OCI-LY7 (cell line): ENCODE measurements around the gene ZFHX2. TPM values are rescaled to one million over a fixed set of nuclear protein-coding genes. Genes with fewer than 3 reads are reported as not detected.

Experiments used
- BruUV-seq: library from RNA; stranded (reverse); fragments of 400-500 nt; replicated peaks from 2 replicates; lab custom pipeline; 2021; lab: Mats Ljungman, UMichigan
- CTCF ChIA-PET: fragments of 300-600 bp; sonication (Branson Sonifier 250); formaldehyde crosslinking; loops from one replicate; lab custom pipeline; 2022; ENCODE audit warnings: antibody characterized with exemption; ENCODE audit not compliant: unreplicated experiment; lab: Charles Lee
- POLR2A ChIA-PET: fragments of 300-600 bp; sonication (Branson Sonifier 250); formaldehyde crosslinking; loops from one replicate; lab custom pipeline; 2022; ENCODE audit warnings: antibody characterized with exemption; lab: Charles Lee
- DNase-seq: peaks from one replicate; pipeline ENCODE4 v3.0.0-alpha.2; 2015; ENCODE audit warnings: low spot score
- H2AFZ ChIP-seq: fragments of 200-600 bp; sonication (generic), shearing (Covaris generic); 2 replicates; pipeline ENCODE4 v1.6.1; 2014; ENCODE audit warnings: mild to moderate bottlenecking, antibody characterized with exemption, low read length, moderate library complexity
- H3K27ac ChIP-seq: fragments of 200-600 bp; sonication (generic); 2 replicates; pipeline ENCODE4 v1.5.1; 2014; ENCODE audit warnings: mixed run types, low read depth, mild to moderate bottlenecking, moderate library complexity, low read length, inconsistent platforms; ENCODE audit not compliant: poor library complexity, severe bottlenecking
- H3K36me3 ChIP-seq: fragments of 200-600 bp; sonication (generic); 2 replicates; pipeline ENCODE4 v1.6.1; 2014; ENCODE audit warnings: mild to moderate bottlenecking, antibody characterized with exemption, low read length, moderate library complexity, mixed read lengths; ENCODE audit not compliant: insufficient read depth
- H3K4me1 ChIP-seq: fragments of 200-600 bp; sonication (generic); 2 replicates; pipeline ENCODE4 v1.5.1; 2014; ENCODE audit warnings: mild to moderate bottlenecking, low read length; ENCODE audit not compliant: insufficient read depth, poor library complexity, severe bottlenecking
- H3K4me2 ChIP-seq: fragments of 200-600 bp; sonication (generic); 2 replicates; pipeline ENCODE4 v1.6.1; 2014; ENCODE audit warnings: mild to moderate bottlenecking, low read length
- H3K4me3 ChIP-seq: fragments of 200-600 bp; sonication (generic); 2 replicates; pipeline ENCODE4 v1.5.1; 2014; ENCODE audit warnings: mild to moderate bottlenecking, low read depth, low read length; ENCODE audit not compliant: poor library complexity, severe bottlenecking
- H3K79me2 ChIP-seq: fragments of 200-600 bp; sonication (generic); 2 replicates; pipeline ENCODE4 v1.6.1; 2016; ENCODE audit warnings: low read depth, mild to moderate bottlenecking, low read length, moderate library complexity, mixed read lengths; ENCODE audit not compliant: insufficient read depth
- H3K9me2 ChIP-seq: fragments of 200-600 bp; sonication (generic); 2 replicates; pipeline ENCODE4 v1.6.1; 2016; ENCODE audit warnings: mild to moderate bottlenecking, low read length, mixed read lengths; ENCODE audit not compliant: insufficient read depth
- H3K9me3 ChIP-seq: fragments of 200-600 bp; sonication (generic); 2 replicates; pipeline ENCODE4 v1.6.1; 2014; ENCODE audit warnings: mild to moderate bottlenecking, mixed run types, low read length, mixed read lengths
- H4K20me1 ChIP-seq: fragments of 200-600 bp; sonication (generic); 2 replicates; pipeline ENCODE4 v1.6.1; 2014; ENCODE audit warnings: mild to moderate bottlenecking, antibody characterized with exemption, low read length, moderate library complexity, mixed read lengths; ENCODE audit not compliant: insufficient read depth
- EZH2phosphoT487 ChIP-seq: fragments of 200-600 bp; sonication (generic); IDR thresholded peaks from 2 replicates; pipeline ENCODE4 v1.6.1; 2018; ENCODE audit warnings: low read depth, borderline replicate concordance, mild to moderate bottlenecking, mixed run types, antibody characterized with exemption, low read length, moderate library complexity, mixed read lengths
- intact Hi-C: fragments of 100-400 bp; cut with micrococcal nuclease; formaldehyde crosslinking; loops from one replicate; pipeline ENCODE4 v1.10.0; 2022; ENCODE audit not compliant: unreplicated experiment
- total RNA-seq, 2 experiments: library from RNA; depleted of rRNA in 1 of 2; stranded (reverse); fragments of >200 nt in 1 of 2; shearing (Covaris generic) in 1 of 2; gene quantifications; 2 replicates each; pipeline ENCODE4 v1.2.3, GENCODE V29; 2014 to 2022
- TF ChIP-seq, protein P1 (sequence below): fragments of 200-600 bp; sonication (generic); conservative IDR thresholded peaks from 2 replicates; pipeline ENCODE4 v1.5.1; 2014; ENCODE audit warnings: mild to moderate bottlenecking, antibody characterized with exemption, low read length, moderate library complexity, mixed read lengths

Gene ZFHX2
- total RNA-seq, 2 experiments from 2014 or later: 0.60 to 1.8 TPM

DNA sequence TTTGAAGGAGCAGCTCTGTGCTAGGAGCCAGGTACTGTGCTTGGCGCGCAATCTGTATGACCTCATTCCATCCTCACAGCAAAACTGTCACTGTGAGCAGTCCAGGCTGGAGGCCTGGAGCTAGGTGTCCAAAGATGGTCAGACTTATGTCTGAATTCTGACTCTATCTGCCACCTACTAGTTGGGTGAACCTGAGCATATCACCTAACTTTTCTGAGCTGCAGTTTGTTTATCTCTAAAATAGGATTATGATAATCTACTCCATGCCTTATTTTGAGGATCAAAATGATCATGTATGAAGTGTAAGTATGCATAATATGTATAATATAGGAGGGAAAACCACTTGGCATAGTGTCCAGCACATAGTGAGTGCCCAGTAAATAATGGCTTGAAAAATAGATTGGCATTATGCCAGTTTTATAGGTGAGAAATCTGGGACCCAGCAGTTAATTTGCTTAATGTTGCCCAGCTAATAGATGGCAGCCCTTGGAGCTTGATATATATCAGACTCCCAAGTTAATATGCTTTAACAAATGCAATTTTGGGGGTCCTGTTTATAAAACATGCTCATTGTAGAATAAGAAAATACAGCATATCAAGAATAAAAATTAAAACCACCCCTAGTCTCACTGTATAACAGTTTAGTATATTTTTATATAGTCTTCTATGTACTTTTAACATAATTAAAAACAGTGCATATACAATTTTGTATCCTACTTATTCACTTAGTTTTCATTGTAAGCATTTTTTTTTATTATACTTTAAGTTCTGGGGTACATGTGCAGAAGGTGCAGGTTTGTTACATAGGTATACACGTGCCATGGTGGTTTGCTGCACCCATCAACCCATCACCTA lies 31.6 kb upstream of the ZFHX2 start:
- Histone ChIP-seq H3K27ac (no peak overlapping the region), H3K9me3 (no peaks in the 10 kb centered on the region), H3K4me1 (no peaks in the 10 kb centered on the region), H4K20me1 (no peaks in the 10 kb centered on the region), H3K79me2 (no peaks in the 10 kb centered on the region), H3K36me3 (no peaks in the 10 kb centered on the region), H3K4me3 (no peak overlapping the region), H3K4me2 (no peak overlapping the region), H2AFZ (no peak overlapping the region), H3K9me2 (no peaks in the 10 kb centered on the region)
- no peak for DNase-seq
- CTCF ChIA-PET: no interaction called here
- POLR2A ChIA-PET: interaction anchor here (0.5 to 1.0 kb wide), 2 partner anchors 37 to 144 kb away, joined by 3 to 4 read pairs; no protein-coding TSS in a partner anchor
- BruUV-seq: no TSS peak
- intact Hi-C loops: no loop called here
- TF ChIP-seq, protein P1, sequence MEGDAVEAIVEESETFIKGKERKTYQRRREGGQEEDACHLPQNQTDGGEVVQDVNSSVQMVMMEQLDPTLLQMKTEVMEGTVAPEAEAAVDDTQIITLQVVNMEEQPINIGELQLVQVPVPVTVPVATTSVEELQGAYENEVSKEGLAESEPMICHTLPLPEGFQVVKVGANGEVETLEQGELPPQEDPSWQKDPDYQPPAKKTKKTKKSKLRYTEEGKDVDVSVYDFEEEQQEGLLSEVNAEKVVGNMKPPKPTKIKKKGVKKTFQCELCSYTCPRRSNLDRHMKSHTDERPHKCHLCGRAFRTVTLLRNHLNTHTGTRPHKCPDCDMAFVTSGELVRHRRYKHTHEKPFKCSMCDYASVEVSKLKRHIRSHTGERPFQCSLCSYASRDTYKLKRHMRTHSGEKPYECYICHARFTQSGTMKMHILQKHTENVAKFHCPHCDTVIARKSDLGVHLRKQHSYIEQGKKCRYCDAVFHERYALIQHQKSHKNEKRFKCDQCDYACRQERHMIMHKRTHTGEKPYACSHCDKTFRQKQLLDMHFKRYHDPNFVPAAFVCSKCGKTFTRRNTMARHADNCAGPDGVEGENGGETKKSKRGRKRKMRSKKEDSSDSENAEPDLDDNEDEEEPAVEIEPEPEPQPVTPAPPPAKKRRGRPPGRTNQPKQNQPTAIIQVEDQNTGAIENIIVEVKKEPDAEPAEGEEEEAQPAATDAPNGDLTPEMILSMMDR: no peak
- TF ChIP-seq EZH2phosphoT487: no peak

DNA sequence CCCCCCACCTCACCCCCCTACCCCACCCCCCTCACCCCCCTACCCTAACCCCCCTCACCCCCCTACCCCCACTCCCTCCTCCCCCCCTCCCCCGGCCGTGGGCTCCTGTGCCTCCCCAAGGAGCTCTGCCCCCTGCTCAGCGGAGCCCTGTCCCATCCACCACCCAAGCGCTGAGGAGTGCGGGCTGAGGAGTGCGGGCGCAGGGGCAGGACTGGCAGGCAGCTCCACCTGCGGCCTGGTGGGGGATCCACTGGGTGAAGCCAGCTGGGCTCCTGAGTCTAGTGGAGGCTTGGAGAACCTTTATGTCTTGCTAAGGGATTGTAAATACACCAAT lies 29.4 kb upstream of the ZFHX2 start:
- POLR2A ChIA-PET: interaction anchor here (0.9 kb wide), 1 partner anchor 14 kb away, joined by 3 read pairs; the partner anchor contains the start of gene AP1G2
- no peaks in the 10 kb centered on the region for H3K9me2 ChIP-seq
- H3K36me3 ChIP-seq: no peaks in the 10 kb centered on the region
- H3K79me2 ChIP-seq: no peaks in the 10 kb centered on the region
- CTCF ChIA-PET: no interaction called here
- H4K20me1 ChIP-seq: no peaks in the 10 kb centered on the region
- no peaks in the 10 kb centered on the region for H3K4me1 ChIP-seq
- no peaks in the 10 kb centered on the region for H3K9me3 ChIP-seq
- intact Hi-C loops: no loop called here
- TF ChIP-seq EZH2phosphoT487: no peak
- TF ChIP-seq, protein P1: no peak
- no peak overlapping the region for H3K4me2 ChIP-seq
- no peak overlapping the region for H3K4me3 ChIP-seq
- no peak for DNase-seq
- H2AFZ ChIP-seq: no peak overlapping the region
- no TSS peak for BruUV-seq
- no peak overlapping the region for H3K27ac ChIP-seq
